GM23338 (cell line): ENCODE results near the gene PHACTR2.

Experiments
- CREB1 ChIP-seq: fragments of 250-450 bp; sonication (Bioruptor Pico); IDR thresholded peaks from 2 replicates; pipeline ENCODE4 v1.5.0; 2020; ENCODE audit warnings: low read depth, mild to moderate bottlenecking, moderate library complexity
- CTCF ChIP-seq, 2 experiments: fragments of 200-600 bp in 1 of 2; sonication (generic) in 1 of 2; conservative IDR thresholded peaks; 2 replicates each; pipeline versions ENCODE4 v1.5.1 to v1.6.1; 2016 to 2017; ENCODE audit warnings: antibody characterized with exemption in 2 of 2, low read depth in 2 of 2, mild to moderate bottlenecking in 2 of 2, moderate library complexity in 1 of 2
- EZH2 ChIP-seq: fragments of 200-600 bp; sonication (generic); IDR thresholded peaks from one replicate; pipeline ENCODE4 v1.8.0; 2017; ENCODE audit warnings: antibody characterized with exemption, mild to moderate bottlenecking, low read depth; ENCODE audit not compliant: unreplicated experiment
- NANOG ChIP-seq: IDR thresholded peaks from 2 replicates; pipeline ENCODE4 v1.6.1; 2016; ENCODE audit warnings: antibody characterized with exemption, borderline replicate concordance
- POLR2AphosphoS5 ChIP-seq: IDR thresholded peaks from 2 replicates; pipeline ENCODE4 v1.6.1; 2016; ENCODE audit warnings: antibody characterized with exemption, low read depth
- ZNF114 ChIP-seq: fragments of 250-450 bp; sonication (Bioruptor Pico); IDR thresholded peaks from 2 replicates; pipeline ENCODE4 v1.5.0; 2020; ENCODE audit warnings: mild to moderate bottlenecking, moderate library complexity

- TF ChIP-seq CTCF (conservative IDR thresholded peaks at IDR 0.05; ENCODE audit: low read depth in 2 of 2), result no peak
- no peak for TF ChIP-seq EZH2
- no peak for TF ChIP-seq NANOG
- no peak for TF ChIP-seq POLR2AphosphoS5
- no peak for TF ChIP-seq ZNF114 (CRISPR knock-in tag)
- no peak for TF ChIP-seq CREB1 (CRISPR knock-in tag)
Measured at GRCh38 chr6:143880412-143880811, 202.6 kb downstream of the PHACTR2 start.
